ENCODE measurements around the gene LIME1.

Gene LIME1

GRCh38 chr20:63735859-63736718 lies at the start of gene LIME1:
TSS of gene LIME1 (plus strand) at chr20:63736664. CDS start at chr20:63737550, 886 bp downstream.
- peak; percentile 70 to 77 for DNase-seq

- DNase-seq = no peak
Measured at GRCh38 chr20:63687419-63688178, 48.9 kb upstream of the LIME1 start.

DNA sequence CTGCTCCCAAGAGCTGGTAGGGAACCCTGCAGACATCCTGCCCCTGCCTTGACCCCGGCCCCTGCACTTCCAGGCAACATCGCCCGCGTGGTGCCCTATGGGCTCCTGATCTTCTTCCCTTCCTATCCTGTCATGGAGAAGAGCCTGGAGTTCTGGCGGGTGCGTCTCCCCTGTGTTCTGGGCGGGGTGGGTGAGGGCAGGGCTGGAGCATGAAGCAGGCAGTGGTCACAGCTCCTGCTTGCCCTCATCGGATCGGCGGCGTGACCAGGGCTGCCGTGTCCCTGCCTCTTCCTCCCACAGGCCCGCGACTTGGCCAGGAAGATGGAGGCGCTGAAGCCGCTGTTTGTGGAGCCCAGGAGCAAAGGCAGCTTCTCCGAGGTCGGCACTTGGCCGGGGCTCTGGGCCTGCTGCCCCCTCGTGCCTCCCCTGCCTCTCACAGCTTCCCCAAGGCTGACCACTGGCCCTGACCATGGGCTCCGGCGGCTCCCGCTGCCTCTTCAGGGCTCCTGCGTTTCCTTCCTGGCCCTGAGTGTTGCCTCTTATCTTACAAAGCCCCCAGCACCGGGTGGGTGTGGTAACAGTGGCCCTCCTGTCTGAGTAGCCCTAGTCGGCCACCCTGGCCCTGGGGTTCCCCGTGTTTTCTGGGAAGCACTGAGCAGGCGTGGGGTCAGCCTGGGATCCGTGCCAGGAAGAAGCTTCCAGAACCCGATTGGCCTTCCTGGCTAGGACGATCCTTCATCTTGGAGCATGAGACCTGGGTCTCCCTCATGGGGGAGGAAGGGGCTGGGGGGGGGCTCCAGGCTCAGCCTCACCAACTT lies 48.0 kb upstream of the LIME1 start:
- no peak for DNase-seq

DNA sequence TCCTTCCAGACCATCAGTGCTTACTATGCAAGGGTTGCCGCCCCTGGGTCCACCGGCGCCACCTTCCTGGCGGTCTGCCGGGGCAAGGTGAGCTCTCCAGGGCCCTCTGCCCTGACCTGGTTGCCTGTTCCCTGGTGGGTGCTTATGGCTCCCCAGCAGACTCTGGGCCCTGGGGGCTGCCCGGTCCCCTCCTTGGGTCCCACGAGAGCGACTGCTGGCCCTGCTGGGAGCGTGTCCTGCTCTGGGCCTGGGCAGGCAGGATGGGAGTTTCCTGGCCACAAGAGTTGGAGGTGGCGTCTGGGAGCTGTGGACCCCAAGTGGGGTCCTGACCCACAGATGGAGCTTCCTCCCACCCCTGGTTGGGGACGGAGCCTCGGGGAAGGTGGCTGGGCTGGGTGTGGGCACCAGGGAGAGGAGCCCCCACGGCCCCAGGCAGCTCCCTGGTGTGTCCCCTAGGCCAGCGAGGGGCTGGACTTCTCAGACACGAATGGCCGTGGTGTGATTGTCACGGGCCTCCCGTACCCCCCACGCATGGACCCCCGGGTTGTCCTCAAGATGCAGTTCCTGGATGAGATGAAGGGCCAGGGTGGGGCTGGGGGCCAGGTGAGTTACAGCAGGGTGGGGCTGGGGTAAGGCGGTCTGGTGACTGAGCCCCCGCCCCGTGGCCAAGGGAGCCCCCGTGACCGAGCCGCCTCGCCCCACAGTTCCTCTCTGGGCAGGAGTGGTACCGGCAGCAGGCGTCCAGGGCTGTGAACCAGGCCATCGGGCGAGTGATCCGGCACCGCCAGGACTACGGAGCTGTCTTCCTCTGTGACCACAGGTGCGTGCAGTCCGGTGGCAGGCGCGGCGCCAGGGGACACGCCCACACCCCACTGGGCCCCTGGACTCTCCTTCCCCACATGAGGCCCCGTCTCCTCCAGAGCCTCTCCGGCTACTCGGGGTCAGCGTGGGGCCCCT lies 47.1 kb upstream of the LIME1 start:
- no peak for DNase-seq

GRCh38 chr20:63690003-63690897 lies 46.2 kb upstream of the LIME1 start:
- no peak for DNase-seq

GRCh38 chr20:63690898-63691710 lies 45.4 kb upstream of the LIME1 start:
- DNase-seq = no peak

DNA sequence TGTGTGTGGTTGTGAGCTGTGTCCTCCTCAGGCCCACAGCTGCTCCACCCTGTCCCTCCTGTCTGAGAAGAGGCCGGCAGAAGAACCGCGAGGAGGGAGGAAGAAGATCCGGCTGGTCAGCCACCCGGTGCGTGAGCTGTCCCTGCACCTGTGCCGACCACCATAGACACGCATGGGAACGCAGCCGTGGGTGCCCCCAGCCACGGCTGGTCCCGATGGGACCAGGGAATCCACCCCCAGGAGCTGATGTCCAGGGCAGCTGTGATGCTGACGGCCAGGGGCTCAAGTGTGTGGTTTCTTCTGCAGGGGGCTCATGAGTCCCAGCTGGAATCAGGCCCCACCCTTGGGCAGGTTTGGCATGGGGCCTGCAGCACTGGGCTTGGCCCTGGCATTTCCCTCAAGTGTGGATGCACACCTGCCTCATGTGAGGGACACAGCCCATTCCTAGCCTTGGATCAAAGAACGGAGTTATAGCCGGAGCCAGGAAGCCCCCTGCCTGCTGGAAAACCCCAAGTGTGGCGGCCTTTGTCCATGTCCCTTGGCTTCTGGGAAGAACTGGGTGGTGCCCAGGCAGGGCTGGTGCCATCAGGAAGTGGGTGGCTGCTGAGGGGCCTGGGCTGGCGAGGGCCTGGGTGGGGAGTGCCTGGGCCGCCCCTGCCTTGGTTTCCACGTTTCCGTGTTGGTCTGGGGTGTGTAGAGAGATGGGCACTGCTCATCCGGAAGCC lies 44.6 kb upstream of the LIME1 start:
- no peak for DNase-seq

GRCh38 chr20:63692436-63693082 lies 43.9 kb upstream of the LIME1 start:
- DNase-seq = no peak

DNA sequence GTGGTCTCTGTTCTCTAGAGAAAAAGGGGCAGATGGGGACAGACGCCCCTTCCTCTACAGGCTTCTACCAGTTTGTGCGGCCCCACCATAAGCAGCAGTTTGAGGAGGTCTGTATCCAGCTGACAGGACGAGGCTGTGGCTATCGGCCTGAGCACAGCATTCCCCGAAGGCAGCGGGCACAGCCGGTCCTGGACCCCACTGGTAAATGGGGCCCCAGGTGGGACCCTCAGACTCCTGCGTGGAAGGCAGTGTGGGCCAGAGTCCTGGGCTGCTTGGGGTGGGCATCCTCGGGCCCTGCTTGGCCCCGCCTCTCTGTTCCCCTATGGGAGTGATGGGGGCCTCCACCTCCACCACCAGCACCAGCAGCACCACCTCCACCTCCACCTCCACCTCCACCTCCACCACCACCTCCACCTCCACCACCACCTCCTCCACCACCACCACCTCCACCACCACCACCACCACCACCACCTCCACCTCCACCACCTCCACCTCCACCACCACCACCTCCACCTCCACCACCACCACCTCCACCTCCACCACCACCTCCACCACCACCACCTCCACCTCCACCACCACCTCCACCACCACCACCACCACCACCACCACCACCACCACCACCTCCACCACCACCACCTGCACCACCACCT lies 43.3 kb upstream of the LIME1 start:
- no peak for DNase-seq

DNA sequence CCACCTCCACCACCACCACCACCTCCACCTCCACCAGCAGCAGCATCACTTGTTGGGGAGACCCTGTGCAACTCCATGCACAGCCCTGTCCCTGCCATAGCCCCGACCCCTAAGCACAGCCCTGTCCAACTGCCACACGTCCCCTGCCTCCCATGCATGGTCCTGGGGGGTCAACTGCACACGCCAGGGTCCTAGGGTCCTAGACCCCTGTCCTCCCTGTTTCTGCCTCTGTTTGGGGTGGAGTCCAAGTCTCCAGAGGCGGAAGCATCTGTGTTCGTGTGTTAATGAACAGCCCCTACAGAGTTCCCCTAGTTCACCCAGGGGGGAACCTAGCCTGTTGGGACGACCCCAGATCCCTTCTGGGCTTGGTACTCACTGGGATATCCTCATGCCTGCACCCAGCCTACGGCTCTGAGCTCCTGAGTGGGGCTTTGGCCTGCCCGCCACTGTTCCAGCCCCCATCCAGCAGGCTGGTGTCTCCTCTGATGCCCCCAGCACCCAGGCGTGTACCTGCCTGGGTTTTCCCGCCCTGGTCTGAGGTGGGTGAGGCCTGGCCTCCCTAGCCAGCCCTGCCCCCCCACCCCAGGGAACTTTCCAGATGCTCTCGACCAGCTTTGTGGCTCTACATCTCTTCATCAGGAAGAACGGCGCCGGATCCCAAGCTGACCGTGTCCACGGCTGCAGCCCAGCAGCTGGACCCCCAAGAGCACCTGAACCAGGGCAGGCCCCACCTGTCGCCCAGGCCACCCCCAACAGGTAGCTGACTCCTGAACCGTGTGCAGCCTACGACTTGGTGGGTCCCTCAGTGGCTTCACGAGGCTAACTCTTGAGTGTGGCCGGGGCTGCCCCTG lies 42.5 kb upstream of the LIME1 start:
- DNase-seq = no peak

DNA sequence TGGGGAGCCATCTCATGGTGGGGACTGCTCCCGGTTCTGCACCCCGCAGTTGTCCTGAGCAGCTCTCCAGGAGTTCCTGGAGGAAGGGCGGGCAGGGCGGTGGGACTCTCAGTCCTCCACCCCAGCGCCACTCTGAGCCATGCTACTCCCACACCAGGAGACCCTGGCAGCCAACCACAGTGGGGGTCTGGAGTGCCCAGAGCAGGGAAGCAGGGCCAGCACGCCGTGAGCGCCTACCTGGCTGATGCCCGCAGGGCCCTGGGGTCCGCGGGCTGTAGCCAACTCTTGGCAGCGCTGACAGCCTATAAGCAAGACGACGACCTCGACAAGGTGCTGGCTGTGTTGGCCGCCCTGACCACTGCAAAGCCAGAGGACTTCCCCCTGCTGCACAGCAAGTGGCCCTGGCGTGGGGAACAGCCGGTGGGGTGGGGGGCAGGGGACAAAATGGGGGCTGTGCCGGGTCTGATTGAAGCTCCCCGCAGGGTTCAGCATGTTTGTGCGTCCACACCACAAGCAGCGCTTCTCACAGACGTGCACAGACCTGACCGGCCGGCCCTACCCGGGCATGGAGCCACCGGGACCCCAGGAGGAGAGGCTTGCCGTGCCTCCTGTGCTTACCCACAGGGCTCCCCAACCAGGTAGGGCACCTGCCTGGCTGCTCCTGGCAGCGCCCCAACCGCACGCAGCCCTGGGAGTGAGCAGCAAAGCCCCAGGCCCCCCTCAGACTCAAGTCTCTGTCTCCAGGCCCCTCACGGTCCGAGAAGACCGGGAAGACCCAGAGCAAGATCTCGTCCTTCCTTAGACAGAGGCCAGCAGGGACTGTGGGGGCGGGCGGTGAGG lies 41.7 kb upstream of the LIME1 start:
- peak in 1 of 2 experiments; percentile 20 for DNase-seq

- peak in 1 of 2 experiments; percentile 27 for DNase-seq
Measured at GRCh38 chr20:63695424-63696305, 40.8 kb upstream of the LIME1 start.

DNA sequence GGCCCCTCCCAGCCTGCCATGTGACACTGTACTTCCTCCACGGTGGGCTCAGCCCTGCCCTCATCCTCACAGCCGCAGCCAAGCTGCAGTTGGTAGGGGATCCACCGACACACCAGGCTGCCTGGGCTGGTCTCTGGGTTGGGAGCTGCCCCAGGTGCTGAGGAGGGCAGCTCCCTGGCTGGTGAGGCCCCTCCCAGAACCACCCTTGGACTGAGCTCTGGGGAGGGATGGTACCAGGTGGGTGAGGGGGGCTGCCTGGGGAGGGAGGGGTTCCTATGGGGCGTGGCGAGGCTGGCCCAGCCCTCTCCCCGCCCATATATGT lies 40.2 kb upstream of the LIME1 start:
- peak in 1 of 2 experiments; percentile 50 for DNase-seq

GRCh38 chr20:63696628-63697356 lies 39.7 kb upstream of the LIME1 start, which contains the start of gene TNFRSF6B:
TSS of gene TNFRSF6B (plus strand) at chr20:63696652. CDS start at chr20:63696768, 116 bp downstream.
- peak in 1 of 2 experiments; percentile 53 for DNase-seq
